HepG2 (cell line): ENCODE results near the gene CSMD2.

Experiments
- CEBPZ ChIP-seq: IDR thresholded peaks from 2 replicates; pipeline ENCODE4 v1.6.1; 2012; ENCODE audit warnings: low read length, improper control_type of control experiment
- CTCF ChIP-seq: sonication (generic); formaldehyde crosslinking; IDR thresholded peaks from 2 replicates; pipeline ENCODE4 v1.5.0; 2020; ENCODE audit warnings: mild to moderate bottlenecking, missing genetic modification reagents, moderate library complexity
- FOXK2 ChIP-seq: fragments of 450-650 bp; IDR thresholded peaks from 2 replicates; pipeline ENCODE4 v1.6.1; 2016
- HCFC1 ChIP-seq: fragments of 150-350 bp; IDR thresholded peaks from 2 replicates; pipeline ENCODE4 v1.6.1; 2014; ENCODE audit warnings: low read depth, low read length

- TF ChIP-seq CEBPZ (no peak), CTCF (CRISPR knock-in tag) (no peak), HCFC1 (no peak), FOXK2 (no peak)
Measured at GRCh38 chr1:33696962-33697361, 468.1 kb downstream of the CSMD2 start.
